Measurements from ENCODE around the gene NALF2. TPM values are rescaled to one million over a fixed set of nuclear protein-coding genes. Genes with fewer than 3 reads are reported as not detected.
A peak's percentile ranks its signal among the peaks of the same experiment; 100 is the strongest.

Gene NALF2
- total and polyA plus RNA-seq, 2 of the 13 experiments (the other 11 are each of a cell fraction or from before 2014, with no cell fraction given): 2.2 to 4.0 TPM

- TF ChIP-seq ATF6 (CRISPR knock-in tag; conservative IDR thresholded peaks at IDR 0.05) (no peak), MBNL3 (CRISPR knock-in tag; conservative IDR thresholded peaks at IDR 0.05) (no peak), HNRNPH1 (optimal IDR thresholded peaks at IDR 0.05; ENCODE audit: low read depth, low read length) (no peak), JARID2 (CRISPR knock-in tag; IDR thresholded peaks at IDR 0.05; ENCODE audit: insufficient replicate concordance) (no peak), AHR (CRISPR knock-in tag; IDR thresholded peaks at IDR 0.05) (no peak), POLR2AphosphoS2 (IDR thresholded peaks at IDR 0.05; ENCODE audit: low read depth, low read length) (no peak)
Observed at GRCh38 chrX:69539437-69539836, 35.3 kb downstream of the NALF2 start (continued).

GRCh38 chrX:69541956-69542355 lies 37.8 kb downstream of the NALF2 start:
- no peaks in the 10 kb centered on the region for H3K79me2 ChIP-seq (ENCODE audit: insufficient read depth, low read length)
- H3K27ac ChIP-seq (ENCODE audit: extremely low read length, insufficient read depth, low read length): no peak overlapping the region
- in situ Hi-C loops (cut with HindIII; ENCODE audit: extremely low pct_ligation_motif_present, low pct_unique_long_range_greater_than_20kb) (no loop called here), intact Hi-C loops (cut with micrococcal nuclease; ENCODE audit: unreplicated experiment) (no loop called here)
- H3K4me2 ChIP-seq (ENCODE audit: low read depth, low read length): no peak overlapping the region
- DNase-seq (ENCODE audit: low spot score): no peak
- CTCF ChIA-PET (ENCODE audit: low intra/inter-chr PET ratio, low total read pairs): no interaction called here
- no peak overlapping the region for H3K9ac ChIP-seq (ENCODE audit: insufficient read depth, low read depth, low read length)
- no peaks in the 10 kb centered on the region for H4K20me1 ChIP-seq (ENCODE audit: insufficient read depth, low read length)
- POLR2A ChIA-PET: no interaction called here
- WGBS (ENCODE audit: low lambda C conversion rate): 14% methylated on average over 3 of the region's 3 CpGs
- no peak overlapping the region for H3K4me3 ChIP-seq (replicated peaks in 1 of 3; ENCODE audit: insufficient read depth in 1 of 3, low read depth in 2 of 3, low read length in 3 of 3)
- H3K4me1 ChIP-seq (ENCODE audit: insufficient read depth, low read length): peaks cover 32% of the 10 kb centered on the region
- no peak for ATAC-seq
- H3K27me3 ChIP-seq (ENCODE audit: control insufficient read depth in 1 of 2, insufficient read depth in 2 of 2, low read length in 2 of 2): no peaks in the 10 kb centered on the region
- FAIRE-seq: no peak
- BruUV-seq (replicated peaks): no TSS peak
- H2AFZ ChIP-seq (ENCODE audit: low read length): no peak overlapping the region
- no peaks in the 10 kb centered on the region for H3K9me3 ChIP-seq (ENCODE audit: low read length)
- no peaks in the 10 kb centered on the region for H3K36me3 ChIP-seq (replicated peaks in 1 of 2; ENCODE audit: control insufficient read depth in 1 of 2, insufficient read depth in 2 of 2, low read length in 2 of 2)
- no peak for TF ChIP-seq ZNF407 (CRISPR knock-in tag; IDR thresholded peaks at IDR 0.05; ENCODE audit: not compliant biosample characterization)
- TF ChIP-seq GATAD1 (CRISPR knock-in tag; IDR thresholded peaks at IDR 0.05): no peak
- no peak for TF ChIP-seq ZBTB39 (CRISPR knock-in tag; IDR thresholded peaks at IDR 0.05)
- TF ChIP-seq ARNT2 (CRISPR knock-in tag; IDR thresholded peaks at IDR 0.05; ENCODE audit: low read depth): no peak
- TF ChIP-seq FOXA1 (IDR thresholded peaks at IDR 0.05): no peak
- TF ChIP-seq FOXA1 (CRISPR knock-in tag; IDR thresholded peaks at IDR 0.05): peak; percentile 62
- TF ChIP-seq ADNP (CRISPR knock-in tag; IDR thresholded peaks at IDR 0.05): no peak

Measured in HepG2 (cell line).